Glomerular visceral epithelial cell (primary cell): ENCODE data around the gene OR52A1.
"Not testable (repeated sequence)": the region's sequence is repeated elsewhere in the genome, so short reads cannot be mapped to it uniquely, and the experiment has no call there.

Experiments
- DNase-seq: peaks from one replicate; pipeline ENCODE4 v3.0.0-alpha.2; 2016; ENCODE audit errors: extremely low spot score

The OR52A1 gene

DNA sequence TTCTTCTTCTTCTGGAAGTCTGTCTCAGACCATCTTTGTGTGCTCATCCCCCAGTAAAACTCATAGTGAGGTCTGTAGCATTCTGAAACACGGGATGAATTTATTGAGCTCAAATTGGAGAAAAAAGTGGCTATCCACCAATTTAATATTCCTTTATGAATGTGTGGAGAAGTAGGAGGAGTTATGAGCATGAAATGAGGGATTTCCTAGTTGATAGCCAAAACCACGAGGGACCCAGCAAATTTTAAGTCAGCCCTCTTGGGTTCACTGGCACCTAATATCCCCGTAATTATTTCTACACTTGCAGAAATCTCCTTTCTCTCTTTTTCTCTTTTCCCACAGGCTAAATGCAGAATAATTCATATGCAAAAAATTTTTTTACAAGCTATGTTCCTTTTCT, at the start of gene OR52A1:
OR52A1 (minus strand) TSS at position 101 of the 400 bp plus-strand sequence. CDS start 2,388 bp downstream, outside the sequence.
- DNase-seq: no peak

- no peak for DNase-seq
These were observed 48.8 kb upstream of the OR52A1 start for GRCh38 chr11:5203366-5203765.

GRCh38 chr11:5200582-5200981, 46.0 kb upstream of the OR52A1 start, which contains the start of gene OR51V1:
Gene OR51V1 (minus strand): TSS chr11:5200682. CDS start chr11:5200682, 0 bp downstream.
- no peak for DNase-seq

GRCh38 chr11:5198285-5198684, 43.7 kb upstream of the OR52A1 start:
- no peak for DNase-seq

- DNase-seq: no peak
These were observed 43.0 kb upstream of the OR52A1 start for GRCh38 chr11:5197536-5197935.

DNA sequence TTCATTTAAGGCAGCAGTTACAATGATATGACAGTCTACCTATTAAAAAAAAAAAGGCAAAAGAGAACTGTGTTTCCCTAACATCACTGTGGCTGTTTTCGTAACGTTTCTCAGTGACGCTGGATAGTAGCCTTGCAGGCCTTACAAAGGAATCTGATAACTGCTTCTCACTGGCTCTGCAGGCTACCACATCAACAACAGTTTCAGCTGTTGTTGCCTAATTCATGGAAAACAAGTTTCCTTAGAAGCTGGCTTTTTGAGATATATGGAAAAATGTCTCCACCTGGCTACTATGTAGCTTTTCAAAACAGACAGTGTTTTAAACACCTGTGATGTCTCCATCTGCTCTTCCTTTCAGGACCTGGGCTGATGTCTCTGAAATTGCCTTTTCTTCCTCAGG, 42.2 kb upstream of the OR52A1 start:
- DNase-seq: no peak

DNA sequence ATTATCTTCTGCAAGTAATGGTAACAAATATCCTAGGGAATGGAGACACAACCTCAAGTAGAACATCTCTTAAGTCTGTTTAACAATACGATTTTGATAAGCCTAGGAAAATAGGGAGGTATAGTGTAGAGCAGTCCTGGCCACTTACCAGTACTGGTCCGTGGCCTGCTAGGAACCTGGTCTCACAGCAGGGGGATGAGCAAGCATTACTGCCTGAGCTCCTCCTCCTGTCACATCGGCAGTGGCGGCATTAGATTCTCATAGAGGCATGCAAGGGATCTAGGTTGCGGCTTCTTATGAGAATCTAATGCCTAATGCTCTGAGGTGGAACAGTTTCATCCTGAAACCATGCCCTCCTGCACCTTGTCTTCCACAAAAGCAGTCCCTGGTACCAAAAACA, 41.5 kb upstream of the OR52A1 start:
- no peak for DNase-seq

- DNase-seq: no peak
These were observed 38.2 kb upstream of the OR52A1 start for GRCh38 chr11:5192738-5193137.

- DNase-seq: no peak
These were observed 33.6 kb upstream of the OR52A1 start for GRCh38 chr11:5188201-5188600.

DNA sequence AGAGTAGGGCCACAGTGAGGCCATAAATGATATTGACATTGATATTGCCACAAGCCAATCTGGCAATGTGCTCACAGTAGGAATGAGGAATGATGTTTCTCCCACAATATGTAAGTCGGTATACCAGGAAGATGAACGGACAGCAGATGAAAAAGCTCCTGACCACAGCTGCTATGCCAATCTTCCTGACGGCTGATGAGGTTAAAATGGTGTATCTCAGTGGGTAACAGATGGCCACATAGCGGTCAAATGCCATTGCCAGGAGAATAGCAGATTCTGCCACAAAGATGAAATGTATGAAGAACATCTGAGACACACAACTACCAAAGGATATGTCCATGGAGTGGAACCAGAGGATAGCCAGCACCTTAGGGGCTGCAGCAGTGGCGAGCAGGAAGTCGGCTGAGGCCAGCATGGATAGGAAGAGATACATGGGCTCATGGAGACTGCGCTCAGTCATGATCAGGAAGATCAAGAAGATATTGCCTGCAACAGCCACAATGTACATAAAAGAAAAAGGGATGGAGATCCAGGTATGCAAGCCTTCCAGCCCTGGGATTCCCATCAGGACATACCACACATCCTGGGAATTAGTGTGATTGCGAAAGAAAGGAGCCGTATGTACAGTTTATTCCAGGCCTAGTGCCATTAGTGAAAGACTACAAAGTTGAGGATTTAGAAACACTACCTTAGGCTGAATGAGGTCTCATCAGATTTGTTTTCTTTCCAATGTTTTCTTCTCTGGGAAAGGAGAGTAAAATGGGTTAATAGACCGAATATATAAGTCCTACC, 23.7 kb upstream of the OR52A1 start:
- DNase-seq: no peak

GRCh38 chr11:5174934-5175333, 20.4 kb upstream of the OR52A1 start:
- DNase-seq: no peak

- DNase-seq: no peak
These were observed 17.3 kb upstream of the OR52A1 start for GRCh38 chr11:5171856-5172255.

- not testable (repeated sequence) for DNase-seq
These were observed 11.3 kb upstream of the OR52A1 start for GRCh38 chr11:5165898-5166297.

- DNase-seq: not testable (repeated sequence)
These were observed 10.2 kb upstream of the OR52A1 start for GRCh38 chr11:5164807-5165206.

- not testable (repeated sequence) for DNase-seq
These were observed 6.5 kb upstream of the OR52A1 start for GRCh38 chr11:5161045-5161444.

- DNase-seq: not testable (repeated sequence)
These were observed 5.7 kb upstream of the OR52A1 start for GRCh38 chr11:5160217-5160616.

DNA sequence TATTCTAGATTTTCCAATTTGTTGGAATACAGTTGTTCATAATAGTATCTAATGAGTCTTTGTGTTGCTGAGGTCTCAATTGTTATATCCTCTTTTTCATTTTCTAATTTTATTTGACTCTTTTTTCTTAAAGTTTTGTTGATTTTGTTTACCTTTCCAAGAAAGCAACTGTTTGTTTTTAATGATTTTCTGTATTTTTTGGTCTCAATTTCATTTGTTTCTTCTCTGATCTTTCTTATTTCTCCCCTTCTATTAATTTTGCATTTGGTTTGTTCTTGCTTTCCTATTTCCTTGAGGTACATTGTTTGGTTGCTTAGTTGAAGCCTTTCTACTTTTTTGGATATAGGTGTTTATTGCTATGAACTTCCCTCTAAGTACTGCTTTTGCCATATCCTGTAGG, 5.2 kb upstream of the OR52A1 start:
- no peak for DNase-seq

DNA sequence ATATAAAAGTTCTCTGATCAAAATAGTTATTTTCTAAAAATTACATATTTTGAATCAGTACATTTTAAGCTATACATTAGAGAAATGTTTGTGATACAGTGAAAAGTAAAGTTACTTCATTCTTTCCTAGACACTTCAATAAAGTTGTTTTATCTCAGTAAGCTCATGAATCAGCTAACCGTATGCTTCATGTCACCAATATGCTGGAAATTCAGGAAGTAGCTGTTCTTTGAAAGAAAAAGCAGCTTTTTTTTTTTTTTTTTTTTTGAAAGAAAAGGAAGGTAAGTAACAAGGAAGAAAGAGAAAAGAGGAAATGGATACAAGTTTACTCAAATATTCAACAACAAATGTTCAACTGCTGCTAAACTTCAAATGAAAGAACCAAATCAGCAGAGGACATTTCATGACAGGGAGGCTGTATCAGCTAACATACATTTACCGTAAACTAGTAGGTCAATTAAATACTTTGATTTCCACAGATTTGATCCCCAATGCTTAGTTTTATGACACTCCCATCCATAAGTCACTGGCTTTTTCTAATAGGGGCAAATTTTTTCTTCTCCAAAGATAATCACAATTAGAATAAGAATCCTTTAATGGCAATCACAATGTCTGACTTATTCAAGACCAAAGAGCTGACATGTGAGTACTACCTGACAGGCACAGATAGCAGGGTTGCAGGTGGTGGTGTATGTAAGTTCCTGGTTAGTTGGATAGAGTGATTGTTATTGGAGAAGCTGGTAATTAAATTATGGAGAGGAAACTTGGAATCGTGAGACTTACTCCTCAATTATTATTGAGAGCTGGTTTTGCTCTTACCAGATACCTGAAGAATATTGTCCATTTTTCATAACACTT, 754 bp downstream of the OR52A1 start:
- DNase-seq: no peak

DNA sequence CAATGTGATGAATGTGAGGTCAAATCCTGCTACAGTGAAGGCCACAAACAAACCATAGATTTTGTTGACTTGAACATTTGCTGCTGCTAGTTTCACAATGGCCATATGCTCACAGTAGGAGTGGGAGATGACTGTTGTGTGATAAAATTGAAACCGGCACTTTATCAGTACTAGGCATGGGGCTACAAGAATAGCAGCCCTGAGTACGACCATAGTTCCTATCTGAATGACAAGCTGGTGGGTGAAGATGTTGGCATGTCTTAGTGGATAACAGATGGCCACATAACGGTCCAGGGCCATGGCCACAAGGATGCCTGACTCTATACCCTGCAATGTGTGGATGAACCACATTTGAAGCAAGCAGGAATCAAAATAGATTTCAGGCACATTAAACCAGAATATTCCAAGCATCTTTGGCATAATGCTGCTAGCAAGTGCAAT, 2.8 kb downstream of the OR52A1 start:
- no peak for DNase-seq

- not testable (repeated sequence) for DNase-seq
These were observed 10.4 kb downstream of the OR52A1 start for GRCh38 chr11:5144206-5144605.

- DNase-seq: no peak
These were observed 16.6 kb downstream of the OR52A1 start, which contains the start of gene OR52A5 for GRCh38 chr11:5137996-5138395. Gene OR52A5 (minus strand): TSS chr11:5138356. CDS start chr11:5132642, 5,714 bp downstream.

GRCh38 chr11:5137014-5137413, 17.5 kb downstream of the OR52A1 start:
- no peak for DNase-seq

GRCh38 chr11:5136261-5136660, 18.3 kb downstream of the OR52A1 start:
- DNase-seq: no peak
